Measurements from ENCODE around the gene NHEJ1. TPM values are rescaled to one million over a fixed set of nuclear protein-coding genes. Genes with fewer than 3 reads are reported as not detected.

NHEJ1 gene
- total RNA-seq, 1 donor: 21.7 TPM

- no peak overlapping the region for H3K4me2 ChIP-seq (ENCODE audit: insufficient read depth, low read length)
- H3K79me2 ChIP-seq (ENCODE audit: insufficient read depth, low read length): no peaks in the 10 kb centered on the region
- H3K4me3 ChIP-seq (ENCODE audit: insufficient read depth, low read length): no peak overlapping the region
- H2AFZ ChIP-seq (ENCODE audit: low read length): no peak overlapping the region
- no peak overlapping the region for H3K27ac ChIP-seq (ENCODE audit: low read depth, low read length)
- peaks cover 11% of the 10 kb centered on the region for H4K20me1 ChIP-seq (ENCODE audit: insufficient read depth, low read length)
- H3K4me1 ChIP-seq (ENCODE audit: insufficient read depth, low read length): peaks cover 8% of the 10 kb centered on the region
- no peaks in the 10 kb centered on the region for H3K27me3 ChIP-seq (ENCODE audit: insufficient read depth, low read length)
- H3K9me3 ChIP-seq (ENCODE audit: low read depth, low read length): no peaks in the 10 kb centered on the region
- no peaks in the 10 kb centered on the region for H3K36me3 ChIP-seq (ENCODE audit: insufficient read depth, low read length)
- DNase-seq (ENCODE audit: insufficient read length, low spot score, missing footprints): peak; percentile 97
- no peak for TF ChIP-seq CTCF (IDR thresholded peaks at IDR 0.05; ENCODE audit: extremely low read depth, low read depth, low read length)
These were observed 81.2 kb downstream of the NHEJ1 start for GRCh38 chr2:219079417-219079816.

- no peak for TF ChIP-seq CTCF (IDR thresholded peaks at IDR 0.05; ENCODE audit: extremely low read depth, low read depth, low read length)
- H2AFZ ChIP-seq (ENCODE audit: low read length): no peak overlapping the region
- H3K36me3 ChIP-seq (ENCODE audit: insufficient read depth, low read length): no peaks in the 10 kb centered on the region
- H3K27me3 ChIP-seq (ENCODE audit: insufficient read depth, low read length): no peaks in the 10 kb centered on the region
- H3K4me3 ChIP-seq (ENCODE audit: insufficient read depth, low read length): no peak overlapping the region
- peaks cover 8% of the 10 kb centered on the region for H3K4me1 ChIP-seq (ENCODE audit: insufficient read depth, low read length)
- peaks cover 11% of the 10 kb centered on the region for H4K20me1 ChIP-seq (ENCODE audit: insufficient read depth, low read length)
- DNase-seq (ENCODE audit: insufficient read length, low spot score, missing footprints): no peak
- H3K9me3 ChIP-seq (ENCODE audit: low read depth, low read length): no peaks in the 10 kb centered on the region
- H3K79me2 ChIP-seq (ENCODE audit: insufficient read depth, low read length): no peaks in the 10 kb centered on the region
- H3K4me2 ChIP-seq (ENCODE audit: insufficient read depth, low read length): no peak overlapping the region
- H3K27ac ChIP-seq (ENCODE audit: low read depth, low read length): no peak overlapping the region
These were observed 81.7 kb downstream of the NHEJ1 start for GRCh38 chr2:219078951-219079350.

- no peak for DNase-seq (ENCODE audit: insufficient read length, low spot score, missing footprints)
- no peak overlapping the region for H3K4me3 ChIP-seq (ENCODE audit: insufficient read depth, low read length)
- peaks cover 8% of the 10 kb centered on the region for H3K4me1 ChIP-seq (ENCODE audit: insufficient read depth, low read length)
- peak; percentile 31 for TF ChIP-seq CTCF (IDR thresholded peaks at IDR 0.05; ENCODE audit: extremely low read depth, low read depth, low read length)
- H3K79me2 ChIP-seq (ENCODE audit: insufficient read depth, low read length): no peaks in the 10 kb centered on the region
- H3K36me3 ChIP-seq (ENCODE audit: insufficient read depth, low read length): no peaks in the 10 kb centered on the region
- no peak overlapping the region for H2AFZ ChIP-seq (ENCODE audit: low read length)
- peaks cover 11% of the 10 kb centered on the region for H4K20me1 ChIP-seq (ENCODE audit: insufficient read depth, low read length)
- no peak overlapping the region for H3K27ac ChIP-seq (ENCODE audit: low read depth, low read length)
- H3K4me2 ChIP-seq (ENCODE audit: insufficient read depth, low read length): no peak overlapping the region
- no peaks in the 10 kb centered on the region for H3K9me3 ChIP-seq (ENCODE audit: low read depth, low read length)
- no peaks in the 10 kb centered on the region for H3K27me3 ChIP-seq (ENCODE audit: insufficient read depth, low read length)
These were observed 82.5 kb downstream of the NHEJ1 start for GRCh38 chr2:219078126-219078525.

- H3K4me3 ChIP-seq (ENCODE audit: insufficient read depth, low read length): no peak overlapping the region
- no peak for DNase-seq (ENCODE audit: insufficient read length, low spot score, missing footprints)
- H3K36me3 ChIP-seq (ENCODE audit: insufficient read depth, low read length): no peaks in the 10 kb centered on the region
- H3K9me3 ChIP-seq (ENCODE audit: low read depth, low read length): no peaks in the 10 kb centered on the region
- H2AFZ ChIP-seq (ENCODE audit: low read length): no peak overlapping the region
- peaks cover 13% of the 10 kb centered on the region for H3K4me1 ChIP-seq (ENCODE audit: insufficient read depth, low read length)
- no peak overlapping the region for H3K27ac ChIP-seq (ENCODE audit: low read depth, low read length)
- H3K27me3 ChIP-seq (ENCODE audit: insufficient read depth, low read length): no peaks in the 10 kb centered on the region
- no peak for TF ChIP-seq CTCF (IDR thresholded peaks at IDR 0.05; ENCODE audit: extremely low read depth, low read depth, low read length)
- H3K4me2 ChIP-seq (ENCODE audit: insufficient read depth, low read length): no peak overlapping the region
- peaks cover 11% of the 10 kb centered on the region for H4K20me1 ChIP-seq (ENCODE audit: insufficient read depth, low read length)
- no peaks in the 10 kb centered on the region for H3K79me2 ChIP-seq (ENCODE audit: insufficient read depth, low read length)
These were observed 84.4 kb downstream of the NHEJ1 start for GRCh38 chr2:219076253-219076652.

All from osteoblast (primary cell).